CD14-positive monocyte (primary cell): ENCODE measurements around the gene B4GALT2. TPM values are rescaled to one million over a fixed set of nuclear protein-coding genes. Genes with fewer than 3 reads are reported as not detected.
A peak's percentile ranks its signal among the peaks of the same experiment; 100 is the strongest.

Source experiments
- DNase-seq, 3 donors: peaks; one replicate each; pipeline ENCODE4 v3.0.0-alpha.2; 2011 to 2022
- H2AFZ ChIP-seq: 2 replicates; pipeline ENCODE4 v1.6.0; 2012; ENCODE audit warnings: mild to moderate bottlenecking, low read depth, low read length, inconsistent platforms; ENCODE audit not compliant: insufficient read depth, poor library complexity, severe bottlenecking
- H3K27ac ChIP-seq, 2 donors: 1 replicate in 1 of 2; 2 replicates in 1 of 2; pipeline ENCODE4 v1.5.1; 2012 to 2013; ENCODE audit warnings: low read length in 2 of 2, control low read depth in 1 of 2, inconsistent platforms in 1 of 2, low read depth in 1 of 2, mild to moderate bottlenecking in 1 of 2
- H3K27me3 ChIP-seq, 2 donors: one replicate each; pipeline versions ENCODE4 v1.6.0 to v1.6.1; 2011 to 2013; ENCODE audit warnings: low read length in 2 of 2; ENCODE audit not compliant: control insufficient read depth in 2 of 2, insufficient read depth in 2 of 2
- H3K36me3 ChIP-seq, 2 donors: replicated peaks in 1 of 2; 1 replicate in 1 of 2; 2 replicates in 1 of 2; pipeline versions ENCODE4 v1.5.1 to v1.6.1; 2012 to 2013; ENCODE audit warnings: low read length in 2 of 2, control low read depth in 1 of 2, inconsistent platforms in 1 of 2, mild to moderate bottlenecking in 1 of 2; ENCODE audit not compliant: insufficient read depth in 2 of 2, control insufficient read depth in 1 of 2
- H3K4me1 ChIP-seq, 2 donors: 1 replicate in 1 of 2; 2 replicates in 1 of 2; pipeline versions ENCODE4 v1.5.1 to v1.6.1; 2012 to 2013; ENCODE audit warnings: low read length in 2 of 2, control low read depth in 1 of 2, inconsistent platforms in 1 of 2, mild to moderate bottlenecking in 1 of 2, moderate library complexity in 1 of 2; ENCODE audit not compliant: insufficient read depth in 2 of 2, control insufficient read depth in 1 of 2
- H3K4me2 ChIP-seq: replicated peaks from 2 replicates; pipeline ENCODE3; 2012; ENCODE audit warnings: low read length, moderate library complexity, mild to moderate bottlenecking; ENCODE audit not compliant: poor library complexity, severe bottlenecking; ENCODE audit errors: extremely low read depth
- H3K4me3 ChIP-seq, 3 experiments: fragments of 200-600 bp in 1 of 3; sonication (generic) in 1 of 3; replicated peaks in 1 of 3; 1 replicate in 2 of 3; 2 replicates in 1 of 3; pipeline ENCODE4 v1.5.1; 2011 to 2013; ENCODE audit warnings: low read length in 3 of 3, mild to moderate bottlenecking in 3 of 3, control low read depth in 2 of 3, low read depth in 2 of 3, inconsistent platforms in 1 of 3, moderate library complexity in 1 of 3
- H3K79me2 ChIP-seq: 2 replicates; pipeline ENCODE4 v1.6.0; 2012; ENCODE audit warnings: mild to moderate bottlenecking, control low read depth, inconsistent platforms, low read length, moderate library complexity; ENCODE audit not compliant: insufficient read depth
- H3K9ac ChIP-seq: 2 replicates; pipeline ENCODE4 v1.6.0; 2017; ENCODE audit warnings: low read length, mild to moderate bottlenecking; ENCODE audit not compliant: insufficient read depth, poor library complexity, severe bottlenecking
- H3K9me3 ChIP-seq, 2 donors: replicated peaks in 1 of 2; 1 replicate in 1 of 2; 2 replicates in 1 of 2; pipeline versions ENCODE4 v1.5.1 to v1.6.1; 2012 to 2013; ENCODE audit warnings: low read length in 2 of 2, control low read depth in 1 of 2; ENCODE audit not compliant: control insufficient read depth in 1 of 2, insufficient read depth in 1 of 2
- H4K20me1 ChIP-seq: 2 replicates; pipeline ENCODE4 v1.6.0; 2012; ENCODE audit warnings: mild to moderate bottlenecking, low read length, control low read depth, moderate library complexity; ENCODE audit not compliant: insufficient read depth
- H3K27ac Mint-ChIP-seq, 7 donors: one replicate each; pipeline ENCODE4 v1.8.0; 2020; ENCODE audit warnings: mild to moderate bottlenecking in 7 of 7, mixed read lengths in 7 of 7, moderate library complexity in 6 of 7, inconsistent platforms in 2 of 7
- H3K27me3 Mint-ChIP-seq, 3 donors: one replicate each; pipeline ENCODE4 v1.8.0; 2021 to 2022; ENCODE audit warnings: low read depth in 3 of 3, mild to moderate bottlenecking in 3 of 3, mixed read lengths in 3 of 3, moderate library complexity in 3 of 3, inconsistent platforms in 1 of 3
- H3K36me3 Mint-ChIP-seq, 2 donors: one replicate each; pipeline ENCODE4 v1.8.0; 2020; ENCODE audit warnings: mixed read lengths in 2 of 2, inconsistent platforms in 1 of 2, mild to moderate bottlenecking in 1 of 2
- H3K4me1 Mint-ChIP-seq: one replicate; pipeline ENCODE4 v1.8.0; 2020; ENCODE audit warnings: mild to moderate bottlenecking, mixed read lengths
- H3K4me3 Mint-ChIP-seq, 2 donors: one replicate each; pipeline ENCODE4 v1.8.0; 2020; ENCODE audit warnings: mild to moderate bottlenecking in 2 of 2, mixed read lengths in 2 of 2, moderate library complexity in 1 of 2
- H3K9me3 Mint-ChIP-seq, 7 donors: one replicate each; pipeline ENCODE4 v1.8.0; 2020 to 2022; ENCODE audit warnings: mixed read lengths in 7 of 7, mild to moderate bottlenecking in 6 of 7, moderate library complexity in 6 of 7, inconsistent platforms in 2 of 7
- WGBS: methylation state at CpG from one replicate; pipeline ENCODE4 v1.1.5; 2013; ENCODE audit warnings: missing lambda C conversion rate; ENCODE audit not compliant: insufficient coverage; 5-methylcytosine and 5-hydroxymethylcytosine counted together
- intact Hi-C, 2 donors: fragments of 100-400 bp; cut with micrococcal nuclease; formaldehyde crosslinking; loops; one replicate each; pipeline versions ENCODE4 v1.15.0 to v1.15.1; 2023
- polyA plus RNA-seq, 3 donors: library from polyadenylated mRNA; depleted of rRNA in 1 of 3; unstranded in 2 of 3; stranded (reverse) in 1 of 3; fragments of 300-500 nt in 2 of 3; fragments of >200 nt in 1 of 3; fragmentation: Illumina TruSeq in 2 of 3; gene quantifications; 1 replicate in 2 of 3; 2 replicates in 1 of 3; pipeline ENCODE4 v1.2.3, GENCODE V29; 2012 to 2021
- TF ChIP-seq, protein P1 (sequence below): fragments of 200-600 bp; IDR thresholded peaks from one replicate; pipeline ENCODE4 v1.8.0; 2022; ENCODE audit warnings: antibody characterized with exemption, mild to moderate bottlenecking

Gene B4GALT2
- polyA plus RNA-seq, 3 donors: 0.30 to 0.35 TPM; not detected in 1

DNA sequence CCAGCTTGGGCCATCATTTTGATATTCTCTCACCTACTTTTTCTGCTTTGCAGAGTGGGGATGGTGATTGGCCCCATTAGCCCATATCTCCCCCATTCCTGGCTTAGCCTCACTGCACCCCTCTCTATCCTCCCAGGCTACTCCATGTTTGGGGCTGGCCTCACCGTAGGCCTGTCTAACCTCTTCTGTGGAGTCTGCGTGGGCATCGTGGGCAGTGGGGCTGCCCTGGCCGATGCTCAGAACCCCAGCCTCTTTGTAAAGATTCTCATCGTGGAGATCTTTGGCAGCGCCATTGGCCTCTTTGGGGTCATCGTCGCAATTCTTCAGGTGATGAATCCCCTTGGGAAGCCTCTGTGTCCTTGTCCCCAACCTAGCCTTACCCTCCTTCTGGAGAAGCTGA, 2.1 kb upstream of the B4GALT2 start:
- intact Hi-C loops: loop anchor here in 1 of 2 donors (10.0 kb wide), 2 partner anchors 322 to 378 kb away; partner anchors contain the start of genes ERI3 and KDM4A
- peaks cover 25 to 35% of the 10 kb centered on the region in 2 donors for H3K36me3 ChIP-seq
- no peak overlapping the region for H2AFZ ChIP-seq
- H3K4me1 ChIP-seq: peaks cover 43 to 57% of the 10 kb centered on the region in 2 donors
- H3K4me2 ChIP-seq: peak overlapping the region; percentile 79
- H3K27ac ChIP-seq: peak overlapping the region in 1 of 2 donors; percentile 46
- DNase-seq: no peak
- H3K27me3 ChIP-seq: no peaks in the 10 kb centered on the region
- H3K9ac ChIP-seq: no peak overlapping the region
- peaks cover 0 to 1% (median 0%) of the 10 kb centered on the region in 7 donors for H3K9me3 Mint-ChIP-seq
- TF ChIP-seq, protein P1, sequence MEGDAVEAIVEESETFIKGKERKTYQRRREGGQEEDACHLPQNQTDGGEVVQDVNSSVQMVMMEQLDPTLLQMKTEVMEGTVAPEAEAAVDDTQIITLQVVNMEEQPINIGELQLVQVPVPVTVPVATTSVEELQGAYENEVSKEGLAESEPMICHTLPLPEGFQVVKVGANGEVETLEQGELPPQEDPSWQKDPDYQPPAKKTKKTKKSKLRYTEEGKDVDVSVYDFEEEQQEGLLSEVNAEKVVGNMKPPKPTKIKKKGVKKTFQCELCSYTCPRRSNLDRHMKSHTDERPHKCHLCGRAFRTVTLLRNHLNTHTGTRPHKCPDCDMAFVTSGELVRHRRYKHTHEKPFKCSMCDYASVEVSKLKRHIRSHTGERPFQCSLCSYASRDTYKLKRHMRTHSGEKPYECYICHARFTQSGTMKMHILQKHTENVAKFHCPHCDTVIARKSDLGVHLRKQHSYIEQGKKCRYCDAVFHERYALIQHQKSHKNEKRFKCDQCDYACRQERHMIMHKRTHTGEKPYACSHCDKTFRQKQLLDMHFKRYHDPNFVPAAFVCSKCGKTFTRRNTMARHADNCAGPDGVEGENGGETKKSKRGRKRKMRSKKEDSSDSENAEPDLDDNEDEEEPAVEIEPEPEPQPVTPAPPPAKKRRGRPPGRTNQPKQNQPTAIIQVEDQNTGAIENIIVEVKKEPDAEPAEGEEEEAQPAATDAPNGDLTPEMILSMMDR: no peak
- peaks cover 37 to 39% of the 10 kb centered on the region in 2 donors for H3K36me3 Mint-ChIP-seq
- peaks cover 4 to 8% (median 6%) of the 10 kb centered on the region in 3 donors for H3K27me3 Mint-ChIP-seq
- 100% methylated on average over 5 of the region's 8 CpGs for WGBS
- peak overlapping the region; percentile 29 to 99 for H3K4me3 Mint-ChIP-seq
- peaks cover 45% of the 10 kb centered on the region for H4K20me1 ChIP-seq
- H3K9me3 ChIP-seq: no peaks in the 10 kb centered on the region
- peaks cover 54% of the 10 kb centered on the region for H3K4me1 Mint-ChIP-seq
- peak overlapping the region in 1 of 3 experiments; percentile 98 for H3K4me3 ChIP-seq
- peak overlapping the region in 5 of 7 donors; percentile 30 to 82 (median 61) for H3K27ac Mint-ChIP-seq
- peaks cover 35% of the 10 kb centered on the region for H3K79me2 ChIP-seq

DNA sequence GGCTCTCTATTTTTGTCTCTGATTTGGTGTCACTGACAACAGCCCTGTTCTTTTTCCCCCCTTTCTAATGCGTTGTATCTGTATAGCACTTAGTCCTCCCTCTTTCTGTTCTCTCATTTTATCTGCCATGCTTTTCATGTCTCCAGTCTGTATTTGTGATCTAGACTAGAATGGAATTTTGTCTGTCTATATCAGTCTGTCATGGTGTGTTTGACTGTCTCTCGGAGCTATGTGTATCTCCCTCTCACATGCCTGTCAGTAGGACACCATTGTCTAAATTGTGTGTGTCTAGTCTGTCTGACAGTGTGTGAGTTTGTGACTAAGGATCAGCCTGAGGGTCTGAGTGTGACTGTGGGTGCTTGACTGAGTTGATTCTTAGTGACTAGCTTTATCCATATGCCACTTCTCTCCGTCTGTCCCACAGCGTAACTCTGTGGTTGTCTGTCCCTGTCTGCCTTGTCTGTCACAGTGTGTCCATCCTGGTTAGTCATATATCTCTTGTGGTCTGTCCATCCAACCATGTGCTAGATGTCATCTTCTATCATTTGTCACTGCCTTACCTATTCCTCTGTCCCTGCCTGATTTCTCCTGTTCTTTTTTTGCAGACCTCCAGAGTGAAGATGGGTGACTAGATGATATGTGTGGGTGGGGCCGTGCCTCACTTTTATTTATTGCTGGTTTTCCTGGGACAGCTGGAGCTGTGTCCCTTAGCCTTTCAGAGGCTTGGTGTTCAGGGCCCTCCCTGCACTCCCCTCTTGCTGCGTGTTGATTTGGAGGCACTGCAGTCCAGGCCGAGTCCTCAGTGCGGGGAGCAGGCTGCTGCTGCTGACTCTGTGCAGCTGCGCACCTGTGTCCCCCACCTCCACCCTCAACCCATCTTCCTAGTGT, 1.4 kb upstream of the B4GALT2 start:
- Histone ChIP-seq H3K36me3 (peaks cover 19 to 28% of the 10 kb centered on the region in 2 donors), H3K4me3 (peak overlapping the region in 1 of 3 experiments; percentile 98), H2AFZ (no peak overlapping the region), H3K27me3 (no peaks in the 10 kb centered on the region), H3K9ac (peak overlapping the region; percentile 34), H3K79me2 (peaks cover 35% of the 10 kb centered on the region), H3K4me2 (peak overlapping the region; percentile 91), H3K9me3 (no peaks in the 10 kb centered on the region), H3K4me1 (peaks cover 47 to 63% of the 10 kb centered on the region in 2 donors), H4K20me1 (peaks cover 45% of the 10 kb centered on the region), H3K27ac (peak overlapping the region in 1 of 2 donors; percentile 46)
- Mint-ChIP-seq H3K27me3 (peaks cover 4 to 8% (median 6%) of the 10 kb centered on the region in 3 donors), H3K9me3 (peaks cover 0 to 1% (median 0%) of the 10 kb centered on the region in 7 donors), H3K36me3 (peaks cover 31 to 32% of the 10 kb centered on the region in 2 donors), H3K4me3 (peak overlapping the region; percentile 89 to 99), H3K4me1 (peaks cover 59% of the 10 kb centered on the region), H3K27ac (peak overlapping the region; percentile 50 to 75 (median 66))
- WGBS: 84% methylated on average over 3 of the region's 9 CpGs
- TF ChIP-seq, protein P1: no peak
- intact Hi-C loops: loop anchor here in 1 of 2 donors (10.0 kb wide), 2 partner anchors 323 to 377 kb away; partner anchors contain the start of genes ERI3 and KDM4A
- peak in 2 of 3 donors; percentile 24 to 33 for DNase-seq
